GM23248 (cell line): Measurements from ENCODE around the gene LRMDA.

Experiments used
- EZH2 ChIP-seq: fragments of 200-600 bp; sonication (generic); IDR thresholded peaks from 2 replicates; pipeline ENCODE4 v1.6.1; 2018; ENCODE audit warnings: antibody characterized with exemption, mild to moderate bottlenecking; ENCODE audit not compliant: insufficient read depth, poor library complexity, severe bottlenecking
- EZH2phosphoT487 ChIP-seq: fragments of 200-600 bp; sonication (generic); IDR thresholded peaks from 2 replicates; pipeline ENCODE4 v1.6.1; 2018; ENCODE audit warnings: antibody characterized with exemption, moderate library complexity, mild to moderate bottlenecking, low read depth; ENCODE audit not compliant: insufficient read depth

DNA sequence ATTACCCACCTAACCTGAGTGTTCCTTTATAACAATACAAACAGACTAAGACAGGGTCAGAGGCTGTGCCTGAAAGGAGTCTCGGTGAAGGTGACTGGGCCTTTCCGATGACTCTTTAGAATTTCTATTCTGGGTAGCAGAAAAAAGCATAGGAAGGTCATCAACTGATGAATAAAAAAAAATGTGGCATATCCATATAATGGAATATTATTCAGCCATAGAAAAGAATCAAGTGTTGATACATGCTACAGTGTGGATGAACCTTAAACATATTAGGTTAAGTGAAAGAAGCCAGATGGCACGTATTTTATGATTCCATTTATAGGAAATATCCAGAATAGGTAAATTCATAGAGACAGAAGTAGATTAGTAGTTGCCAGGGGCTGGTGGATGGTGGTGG is 83.4 kb downstream of the LRMDA start:
- TF ChIP-seq EZH2 (no peak), EZH2phosphoT487 (no peak)
